Measurements from ENCODE around the gene OR9Q1. TPM values are rescaled to one million over a fixed set of nuclear protein-coding genes. Genes with fewer than 3 reads are reported as not detected.

The OR9Q1 gene
- total RNA-seq, 1 experiment from 2014 or later = not detected

- Histone ChIP-seq H3K9me3 (ENCODE audit: low read length) (no peaks in the 10 kb centered on the region), H3K27ac (ENCODE audit: low read length) (no peak overlapping the region), H3K27me3 (ENCODE audit: low read length) (peaks cover 62% of the 10 kb centered on the region), H3K4me1 (ENCODE audit: insufficient read depth, low read length) (no peaks in the 10 kb centered on the region), H3K79me2 (ENCODE audit: low read length) (no peaks in the 10 kb centered on the region), H4K20me1 (ENCODE audit: low read length) (no peaks in the 10 kb centered on the region), H3F3A (ENCODE audit: low read length, unreplicated experiment) (no peaks in the 10 kb centered on the region), H2AFZ (ENCODE audit: low read length) (no peak overlapping the region), H3K9me2 (replicated peaks; ENCODE audit: low read length) (no peaks in the 10 kb centered on the region), H3K9ac (ENCODE audit: low read length) (no peak overlapping the region), H3K4me3 (ENCODE audit: low read length) (no peak overlapping the region), H3K4me2 (ENCODE audit: low read length) (no peak overlapping the region), H3K36me3 (ENCODE audit: low read depth, low read length) (no peaks in the 10 kb centered on the region)
- DNase-seq (no peak), ATAC-seq (no peak)
- no TSS peak for BruUV-seq (replicated peaks)
- POLR2A ChIA-PET (ENCODE audit: unreplicated experiment) = no interaction called here
- CTCF ChIA-PET = no interaction called here
- intact Hi-C loops (cut with micrococcal nuclease) = no loop called here
- no peak for TF ChIP-seq EZH2 (IDR thresholded peaks at IDR 0.05; ENCODE audit: low read length, unreplicated experiment)
- TF ChIP-seq CTCF (conservative IDR thresholded peaks at IDR 0.05; ENCODE audit: low read depth, low read length) = no peak
- no peak for TF ChIP-seq EZH2phosphoT487 (IDR thresholded peaks at IDR 0.05; ENCODE audit: borderline replicate concordance, low read length)
These were observed 48.7 kb upstream of the OR9Q1 start for GRCh38 chr11:57974848-57975601.

- DNase-seq (no peak), ATAC-seq (no peak)
- Histone ChIP-seq H3K9me2 (replicated peaks; ENCODE audit: low read length) (no peaks in the 10 kb centered on the region), H3K79me2 (ENCODE audit: low read length) (no peaks in the 10 kb centered on the region), H3K36me3 (ENCODE audit: low read depth, low read length) (no peaks in the 10 kb centered on the region), H3K27ac (ENCODE audit: low read length) (no peak overlapping the region), H3K9ac (ENCODE audit: low read length) (no peak overlapping the region), H3F3A (ENCODE audit: low read length, unreplicated experiment) (no peaks in the 10 kb centered on the region), H2AFZ (ENCODE audit: low read length) (no peak overlapping the region), H3K4me2 (ENCODE audit: low read length) (no peak overlapping the region), H3K27me3 (ENCODE audit: low read length) (peaks cover 63% of the 10 kb centered on the region), H3K4me1 (ENCODE audit: insufficient read depth, low read length) (no peaks in the 10 kb centered on the region), H3K4me3 (ENCODE audit: low read length) (no peak overlapping the region), H4K20me1 (ENCODE audit: low read length) (no peaks in the 10 kb centered on the region), H3K9me3 (ENCODE audit: low read length) (no peaks in the 10 kb centered on the region)
- BruUV-seq (replicated peaks) = no TSS peak
- no peak for TF ChIP-seq EZH2phosphoT487 (IDR thresholded peaks at IDR 0.05; ENCODE audit: borderline replicate concordance, low read length)
- no peak for TF ChIP-seq EZH2 (IDR thresholded peaks at IDR 0.05; ENCODE audit: low read length, unreplicated experiment)
- TF ChIP-seq CTCF (conservative IDR thresholded peaks at IDR 0.05; ENCODE audit: low read depth, low read length) = no peak
- intact Hi-C loops (cut with micrococcal nuclease) = no loop called here
- ChIA-PET CTCF (no interaction called here), POLR2A (ENCODE audit: unreplicated experiment) (interaction anchor here (0.5 kb wide), 1 partner anchor 92 kb away, joined by 5 read pairs; no protein-coding TSS in a partner anchor)
These were observed 46.0 kb upstream of the OR9Q1 start for GRCh38 chr11:57977709-57978108.
